Mucosa of stomach (tissue), 1 donor: ENCODE results near the gene SLC22A4.

Experiments
- H3K27me3 ChIP-seq: one replicate; pipeline ENCODE4 v1.7.0; 2013; ENCODE audit warnings: mild to moderate bottlenecking, low read length; ENCODE audit not compliant: control insufficient read depth, insufficient read depth
- H3K36me3 ChIP-seq: one replicate; pipeline ENCODE4 v1.7.0; 2013; ENCODE audit warnings: low read length; ENCODE audit not compliant: control insufficient read depth, insufficient read depth
- H3K4me1 ChIP-seq: one replicate; pipeline ENCODE4 v1.7.0; 2013; ENCODE audit warnings: mild to moderate bottlenecking, low read length; ENCODE audit not compliant: control insufficient read depth, insufficient read depth
- H3K4me3 ChIP-seq: one replicate; pipeline ENCODE4 v1.7.0; 2013; ENCODE audit warnings: low read length
- H3K9ac ChIP-seq: one replicate; pipeline ENCODE4 v1.7.0; 2013; ENCODE audit warnings: mild to moderate bottlenecking, low read length, moderate library complexity
- H3K9me3 ChIP-seq: one replicate; pipeline ENCODE4 v1.7.0; 2013; ENCODE audit warnings: mild to moderate bottlenecking, low read length, moderate library complexity; ENCODE audit not compliant: control insufficient read depth
- donor health status: Pancreatic carcinoma.

SLC22A4 gene

DNA sequence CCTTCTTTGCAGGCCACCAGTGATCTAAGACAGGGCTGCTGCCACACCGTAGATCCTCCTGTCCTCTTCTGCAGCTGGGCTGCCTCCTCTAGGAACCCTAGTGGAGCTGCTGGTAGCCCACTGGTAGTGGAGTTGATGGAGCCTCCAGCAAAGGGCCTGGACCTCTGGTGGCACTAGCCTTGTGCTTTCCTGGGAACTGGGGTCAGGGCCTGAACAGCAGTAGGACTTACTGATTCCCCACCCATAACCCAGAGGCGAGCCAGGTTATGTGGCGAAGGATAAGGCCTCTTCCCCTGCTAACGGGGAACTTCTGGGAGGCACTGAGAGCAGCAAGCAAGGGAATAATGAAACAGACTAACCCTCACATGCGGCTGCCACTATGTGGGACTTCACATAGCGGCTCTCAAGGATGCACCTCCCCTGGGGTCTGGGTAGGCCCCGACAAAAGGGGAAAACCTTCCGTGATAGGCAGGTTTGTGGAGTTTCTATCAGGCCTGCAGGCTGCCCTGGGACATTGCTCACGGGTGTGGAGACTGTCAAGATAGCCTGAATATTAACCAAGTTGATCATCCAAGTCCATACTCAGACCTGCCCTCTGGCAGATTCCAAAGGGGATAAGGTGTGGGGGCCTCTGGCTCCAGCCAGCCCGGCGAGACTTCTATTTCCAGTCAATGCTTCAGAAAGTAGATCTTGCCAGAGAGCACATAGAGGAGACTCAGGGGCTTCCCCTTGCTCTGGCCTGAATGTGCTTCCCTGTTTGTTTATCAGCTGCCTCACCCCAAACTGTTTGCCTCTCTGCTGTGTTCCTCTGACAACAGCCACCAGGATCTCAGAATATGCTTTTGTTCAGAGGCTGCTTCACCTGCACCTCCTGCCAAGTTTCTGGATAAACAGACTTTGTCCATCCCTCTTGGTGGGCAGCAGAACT lies 7.4 kb downstream of the SLC22A4 start:
- H3K9me3 ChIP-seq: no peaks in the 10 kb centered on the region
- no peak overlapping the region for H3K9ac ChIP-seq
- peaks cover 23% of the 10 kb centered on the region for H3K4me1 ChIP-seq
- no peak overlapping the region for H3K4me3 ChIP-seq
- no peaks in the 10 kb centered on the region for H3K36me3 ChIP-seq
- H3K27me3 ChIP-seq: no peaks in the 10 kb centered on the region

DNA sequence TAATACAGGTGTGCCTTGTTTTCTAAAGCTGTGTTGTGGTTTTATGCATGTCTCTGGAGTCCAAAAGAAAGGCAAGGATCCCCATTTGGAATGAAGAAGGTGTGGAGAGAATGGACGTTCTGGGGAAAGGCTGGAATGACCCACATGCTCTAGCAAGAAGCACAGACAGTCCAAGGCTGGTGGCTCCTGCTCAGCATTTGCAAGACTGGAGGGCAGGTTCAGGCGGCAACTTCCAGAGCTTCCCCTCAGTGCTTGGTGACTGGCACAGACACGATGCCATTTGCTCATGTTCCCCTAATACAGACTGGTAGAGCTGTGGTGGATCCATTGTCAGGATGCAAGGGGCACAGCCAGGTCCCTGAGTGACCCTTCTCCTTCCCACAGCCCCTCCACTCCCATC lies 8.2 kb downstream of the SLC22A4 start:
- no peaks in the 10 kb centered on the region for H3K27me3 ChIP-seq
- no peaks in the 10 kb centered on the region for H3K9me3 ChIP-seq
- peaks cover 23% of the 10 kb centered on the region for H3K4me1 ChIP-seq
- H3K4me3 ChIP-seq: no peak overlapping the region
- H3K36me3 ChIP-seq: no peaks in the 10 kb centered on the region
- no peak overlapping the region for H3K9ac ChIP-seq

GRCh38 chr5:132303589-132303988 lies 9.4 kb downstream of the SLC22A4 start:
- H3K4me3 ChIP-seq: no peak overlapping the region
- H3K27me3 ChIP-seq: no peaks in the 10 kb centered on the region
- peaks cover 23% of the 10 kb centered on the region for H3K4me1 ChIP-seq
- no peaks in the 10 kb centered on the region for H3K9me3 ChIP-seq
- no peaks in the 10 kb centered on the region for H3K36me3 ChIP-seq
- H3K9ac ChIP-seq: no peak overlapping the region

DNA sequence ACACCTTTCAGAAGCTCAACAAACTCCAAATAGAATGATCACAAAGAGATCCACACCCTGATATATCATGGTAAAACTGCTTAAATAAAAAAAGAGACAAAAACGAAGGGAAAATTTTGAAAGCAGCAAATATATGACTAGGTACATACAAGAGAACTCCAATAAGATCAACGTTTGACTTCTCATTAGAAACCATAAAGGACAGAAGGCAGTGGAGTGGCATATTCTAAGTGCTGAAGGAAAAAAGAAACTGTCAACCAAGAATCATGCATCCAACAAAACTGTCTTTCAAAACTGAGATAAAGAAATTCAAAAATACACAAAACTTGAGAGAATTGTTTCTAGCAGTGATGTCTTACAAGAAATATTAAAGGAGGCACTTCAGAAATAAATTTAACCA lies 11.2 kb downstream of the SLC22A4 start:
- Histone ChIP-seq H3K36me3 (no peaks in the 10 kb centered on the region), H3K9ac (no peak overlapping the region), H3K27me3 (no peaks in the 10 kb centered on the region), H3K4me3 (no peak overlapping the region), H3K4me1 (peaks cover 27% of the 10 kb centered on the region), H3K9me3 (no peaks in the 10 kb centered on the region)

GRCh38 chr5:132308701-132309100 lies 14.5 kb downstream of the SLC22A4 start:
- Histone ChIP-seq H3K9ac (no peak overlapping the region), H3K36me3 (no peaks in the 10 kb centered on the region), H3K4me1 (peaks cover 8% of the 10 kb centered on the region), H3K27me3 (no peaks in the 10 kb centered on the region), H3K4me3 (no peak overlapping the region), H3K9me3 (no peaks in the 10 kb centered on the region)

DNA sequence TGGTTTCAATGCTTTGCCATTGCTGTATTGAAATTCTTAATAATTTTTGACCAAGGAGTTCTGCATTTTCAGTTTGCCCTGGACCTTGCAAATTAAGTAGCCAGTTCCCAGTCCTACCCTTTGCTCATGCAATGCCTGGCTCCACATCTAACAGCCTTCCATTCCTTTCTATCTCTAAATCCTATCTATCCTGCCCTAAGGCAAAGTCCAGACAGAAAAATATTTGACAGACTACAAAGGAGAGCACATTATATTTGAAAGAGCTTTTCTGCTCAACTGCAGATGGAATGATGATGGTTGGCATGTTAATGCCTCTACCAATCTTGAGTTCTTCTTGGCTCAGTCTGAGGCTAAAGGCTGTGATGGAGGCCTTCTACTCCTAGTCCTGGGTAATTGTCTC lies 15.5 kb downstream of the SLC22A4 start:
- peaks cover 8% of the 10 kb centered on the region for H3K4me1 ChIP-seq
- no peak overlapping the region for H3K4me3 ChIP-seq
- no peaks in the 10 kb centered on the region for H3K27me3 ChIP-seq
- no peak overlapping the region for H3K9ac ChIP-seq
- H3K9me3 ChIP-seq: no peaks in the 10 kb centered on the region
- H3K36me3 ChIP-seq: no peaks in the 10 kb centered on the region

- Histone ChIP-seq H3K9ac (no peak overlapping the region), H3K9me3 (no peaks in the 10 kb centered on the region), H3K4me1 (peaks cover 8% of the 10 kb centered on the region), H3K36me3 (no peaks in the 10 kb centered on the region), H3K27me3 (no peaks in the 10 kb centered on the region), H3K4me3 (no peak overlapping the region)
These were observed 16.1 kb downstream of the SLC22A4 start for GRCh38 chr5:132310141-132310834.

DNA sequence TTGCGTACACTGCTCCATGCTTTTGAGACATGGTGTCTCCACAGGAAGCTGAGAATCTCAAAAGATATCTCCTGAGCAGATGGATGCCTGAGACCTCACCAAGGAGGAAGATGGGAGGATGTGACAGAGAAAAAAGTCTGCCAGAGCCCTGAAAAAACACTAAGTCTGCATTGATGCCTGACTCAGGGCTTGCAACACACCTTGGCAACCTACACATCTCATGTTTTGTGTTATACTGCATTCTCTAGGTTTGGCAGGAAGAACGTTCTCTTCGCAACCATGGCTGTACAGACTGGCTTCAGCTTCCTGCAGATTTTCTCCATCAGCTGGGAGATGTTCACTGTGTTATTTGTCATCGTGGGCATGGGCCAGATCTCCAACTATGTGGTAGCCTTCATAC lies 19.2 kb downstream of the SLC22A4 start:
- no peaks in the 10 kb centered on the region for H3K9me3 ChIP-seq

DNA sequence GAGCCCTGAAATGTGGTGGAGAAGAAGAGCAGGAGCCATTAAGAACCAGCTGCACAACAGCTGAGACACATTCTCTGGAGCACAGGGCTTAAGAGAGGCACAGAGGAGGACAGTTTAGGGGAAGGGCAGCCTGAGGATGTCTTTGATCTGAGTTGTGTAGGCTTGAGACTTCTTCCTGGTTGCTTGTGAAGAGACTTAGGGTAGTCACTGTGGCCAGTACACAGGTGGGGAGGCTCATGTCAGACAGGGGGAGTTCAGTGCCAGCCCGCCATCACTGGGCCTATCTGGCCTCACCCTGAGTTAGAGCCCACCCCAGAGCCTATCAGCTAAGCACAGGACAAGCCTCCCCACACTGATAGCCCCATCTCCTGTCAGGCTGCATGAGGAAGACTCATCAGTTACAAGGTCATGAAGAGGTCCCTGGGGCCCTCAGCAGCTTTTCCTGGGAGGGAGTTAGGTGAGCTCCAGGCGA lies 19.8 kb downstream of the SLC22A4 start:
- H3K27me3 ChIP-seq: no peaks in the 10 kb centered on the region
- H3K9me3 ChIP-seq: no peaks in the 10 kb centered on the region
- no peak overlapping the region for H3K9ac ChIP-seq
- H3K36me3 ChIP-seq: no peaks in the 10 kb centered on the region
- peaks cover 8% of the 10 kb centered on the region for H3K4me1 ChIP-seq
- H3K4me3 ChIP-seq: no peak overlapping the region

More for the DNA sequence above, 19.2 kb downstream of the SLC22A4 start:
- H3K4me3 ChIP-seq: no peak overlapping the region
- no peaks in the 10 kb centered on the region for H3K27me3 ChIP-seq
- H3K36me3 ChIP-seq: no peaks in the 10 kb centered on the region
- H3K9ac ChIP-seq: no peak overlapping the region
- H3K4me1 ChIP-seq: peaks cover 8% of the 10 kb centered on the region

GRCh38 chr5:132315529-132316067 lies 21.4 kb downstream of the SLC22A4 start:
- Histone ChIP-seq H3K36me3 (no peaks in the 10 kb centered on the region), H3K9me3 (no peaks in the 10 kb centered on the region), H3K4me1 (peaks cover 1% of the 10 kb centered on the region), H3K27me3 (no peaks in the 10 kb centered on the region), H3K9ac (no peak overlapping the region), H3K4me3 (no peak overlapping the region)

GRCh38 chr5:132319975-132320374 lies 25.8 kb downstream of the SLC22A4 start:
- Histone ChIP-seq H3K36me3 (no peaks in the 10 kb centered on the region), H3K4me1 (peaks cover 5% of the 10 kb centered on the region), H3K4me3 (no peak overlapping the region), H3K9me3 (no peaks in the 10 kb centered on the region), H3K9ac (no peak overlapping the region), H3K27me3 (no peaks in the 10 kb centered on the region)

- no peak overlapping the region for H3K9ac ChIP-seq
- H3K36me3 ChIP-seq: no peaks in the 10 kb centered on the region
- no peaks in the 10 kb centered on the region for H3K27me3 ChIP-seq
- H3K4me1 ChIP-seq: peaks cover 5% of the 10 kb centered on the region
- no peaks in the 10 kb centered on the region for H3K9me3 ChIP-seq
- H3K4me3 ChIP-seq: no peak overlapping the region
These were observed 27.0 kb downstream of the SLC22A4 start for GRCh38 chr5:132321109-132321721.
